ENCODE data around the gene SLC6A3. TPM values are rescaled to one million over a fixed set of nuclear protein-coding genes. Genes with fewer than 3 reads are reported as not detected.
"Not testable (repeated sequence)": the region's sequence is repeated elsewhere in the genome, so short reads cannot be mapped to it uniquely, and the experiment has no call there.

SLC6A3 gene
- total RNA-seq, 1 donor from 2014 or later, result 0.57 TPM

GRCh38 chr5:1465117-1465516, 19.9 kb upstream of the SLC6A3 start:
- DNase-seq (ENCODE audit: low spot score), result no peak

- no peak for DNase-seq (ENCODE audit: low spot score)
Measured at GRCh38 chr5:1464511-1464910, 19.3 kb upstream of the SLC6A3 start.

GRCh38 chr5:1464096-1464446, 18.8 kb upstream of the SLC6A3 start:
- DNase-seq (ENCODE audit: low spot score), result no peak

GRCh38 chr5:1463326-1464095, 18.3 kb upstream of the SLC6A3 start:
- DNase-seq (ENCODE audit: low spot score), result no peak

GRCh38 chr5:1462358-1462757, 17.1 kb upstream of the SLC6A3 start:
- no peak for DNase-seq (ENCODE audit: low spot score)

- DNase-seq (ENCODE audit: low spot score), result no peak
Measured at GRCh38 chr5:1461396-1461795, 16.2 kb upstream of the SLC6A3 start.

- DNase-seq (ENCODE audit: low spot score), result no peak
Measured at GRCh38 chr5:1460054-1460682, 14.9 kb upstream of the SLC6A3 start.

GRCh38 chr5:1459435-1459834, 14.2 kb upstream of the SLC6A3 start:
- DNase-seq (ENCODE audit: low spot score), result not testable (repeated sequence)

GRCh38 chr5:1456110-1456881, 11.1 kb upstream of the SLC6A3 start:
- not testable (repeated sequence) for DNase-seq (ENCODE audit: low spot score)

GRCh38 chr5:1453613-1454012, 8.4 kb upstream of the SLC6A3 start:
- no peak for DNase-seq (ENCODE audit: low spot score)

- no peak for DNase-seq (ENCODE audit: low spot score)
Measured at GRCh38 chr5:1449081-1449630, 3.9 kb upstream of the SLC6A3 start.

- no peak for DNase-seq (ENCODE audit: low spot score)
Measured at GRCh38 chr5:1448511-1449011, 3.3 kb upstream of the SLC6A3 start.

- DNase-seq (ENCODE audit: low spot score), result no peak
Measured at GRCh38 chr5:1447671-1448361, 2.6 kb upstream of the SLC6A3 start.

GRCh38 chr5:1446602-1447343, 1.5 kb upstream of the SLC6A3 start:
- DNase-seq (ENCODE audit: low spot score), result no peak

GRCh38 chr5:1445689-1446601, 705 bp upstream of the SLC6A3 start:
- DNase-seq (ENCODE audit: low spot score), result no peak

GRCh38 chr5:1444361-1445189, 665 bp downstream of the SLC6A3 start:
- no peak for DNase-seq (ENCODE audit: low spot score)

GRCh38 chr5:1443991-1444360, 1.3 kb downstream of the SLC6A3 start:
- DNase-seq (ENCODE audit: low spot score), result no peak

GRCh38 chr5:1443171-1443570, 2.1 kb downstream of the SLC6A3 start:
- DNase-seq (ENCODE audit: low spot score), result no peak
